SU-DHL-6 (cell line): ENCODE data around the gene FBH1.

Experiments
- EZH2phosphoT487 ChIP-seq: fragments of 200-600 bp; sonication (generic), shearing (Covaris generic); conservative IDR thresholded peaks from 2 replicates; pipeline ENCODE4 v1.6.1; 2018; ENCODE audit warnings: mild to moderate bottlenecking, antibody characterized with exemption, low read length, moderate library complexity, mixed read lengths
- TF ChIP-seq, protein P1 (sequence below): fragments of 200-600 bp; sonication (generic); IDR thresholded peaks from one replicate; pipeline ENCODE4 v1.5.1; 2017; ENCODE audit warnings: antibody characterized with exemption, mild to moderate bottlenecking, low read length, moderate library complexity; ENCODE audit not compliant: insufficient read depth, poor library complexity, severe bottlenecking

DNA sequence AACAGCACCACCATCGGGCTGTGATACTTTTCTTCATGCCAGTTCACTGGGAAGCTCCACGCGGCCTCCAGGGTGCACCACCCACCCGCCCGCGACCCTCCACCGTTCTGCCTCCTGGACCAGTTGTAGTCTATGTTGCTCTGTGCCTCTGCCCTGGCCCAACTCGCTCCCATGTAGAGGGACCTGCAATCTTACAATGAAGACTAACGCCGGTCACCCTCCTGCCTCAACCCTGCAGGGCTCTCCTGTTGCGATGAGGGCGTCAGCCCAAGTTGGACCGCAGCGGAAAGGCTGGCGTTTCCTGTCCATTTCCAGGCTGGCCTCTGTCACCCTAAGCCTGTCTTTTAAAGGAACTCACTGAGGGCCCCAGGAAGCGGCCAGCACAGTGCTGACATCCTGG is 52.4 kb downstream of the FBH1 start:
- TF ChIP-seq, protein P1, sequence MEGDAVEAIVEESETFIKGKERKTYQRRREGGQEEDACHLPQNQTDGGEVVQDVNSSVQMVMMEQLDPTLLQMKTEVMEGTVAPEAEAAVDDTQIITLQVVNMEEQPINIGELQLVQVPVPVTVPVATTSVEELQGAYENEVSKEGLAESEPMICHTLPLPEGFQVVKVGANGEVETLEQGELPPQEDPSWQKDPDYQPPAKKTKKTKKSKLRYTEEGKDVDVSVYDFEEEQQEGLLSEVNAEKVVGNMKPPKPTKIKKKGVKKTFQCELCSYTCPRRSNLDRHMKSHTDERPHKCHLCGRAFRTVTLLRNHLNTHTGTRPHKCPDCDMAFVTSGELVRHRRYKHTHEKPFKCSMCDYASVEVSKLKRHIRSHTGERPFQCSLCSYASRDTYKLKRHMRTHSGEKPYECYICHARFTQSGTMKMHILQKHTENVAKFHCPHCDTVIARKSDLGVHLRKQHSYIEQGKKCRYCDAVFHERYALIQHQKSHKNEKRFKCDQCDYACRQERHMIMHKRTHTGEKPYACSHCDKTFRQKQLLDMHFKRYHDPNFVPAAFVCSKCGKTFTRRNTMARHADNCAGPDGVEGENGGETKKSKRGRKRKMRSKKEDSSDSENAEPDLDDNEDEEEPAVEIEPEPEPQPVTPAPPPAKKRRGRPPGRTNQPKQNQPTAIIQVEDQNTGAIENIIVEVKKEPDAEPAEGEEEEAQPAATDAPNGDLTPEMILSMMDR: no peak
- no peak for TF ChIP-seq EZH2phosphoT487
